ENCODE measurements around the gene NOLC1.

Gene NOLC1

GRCh38 chr10:102115775-102116174 lies 36.4 kb upstream of the NOLC1 start:
- Histone ChIP-seq H3K4me2 (ENCODE audit: low read length) (peak overlapping the region; percentile 99), H4K20me1 (ENCODE audit: control insufficient read depth, insufficient read depth, low read depth, low read length) (peaks cover 25% of the 10 kb centered on the region), H3K4me3 (ENCODE audit: low read length) (peak overlapping the region; percentile 97), H3K27ac (ENCODE audit: low read depth, low read length) (peak overlapping the region; percentile 86), H3F3A (ENCODE audit: control insufficient read depth, insufficient read depth) (peaks cover 38% of the 10 kb centered on the region), H3K9me2 (replicated peaks; ENCODE audit: control insufficient read depth, low read length) (no peaks in the 10 kb centered on the region), H3K4me1 (ENCODE audit: control insufficient read depth, low read length) (peaks cover 64% of the 10 kb centered on the region), H3K9me3 (ENCODE audit: control insufficient read depth, insufficient read depth, low read length) (no peaks in the 10 kb centered on the region), H3K79me2 (ENCODE audit: control insufficient read depth, low read length) (peaks cover 92% of the 10 kb centered on the region), H3K27me3 (ENCODE audit: control insufficient read depth, low read length) (no peaks in the 10 kb centered on the region), H3K36me3 (ENCODE audit: control insufficient read depth, low read length) (peaks cover 18% of the 10 kb centered on the region)
- TF ChIP-seq, protein P1, sequence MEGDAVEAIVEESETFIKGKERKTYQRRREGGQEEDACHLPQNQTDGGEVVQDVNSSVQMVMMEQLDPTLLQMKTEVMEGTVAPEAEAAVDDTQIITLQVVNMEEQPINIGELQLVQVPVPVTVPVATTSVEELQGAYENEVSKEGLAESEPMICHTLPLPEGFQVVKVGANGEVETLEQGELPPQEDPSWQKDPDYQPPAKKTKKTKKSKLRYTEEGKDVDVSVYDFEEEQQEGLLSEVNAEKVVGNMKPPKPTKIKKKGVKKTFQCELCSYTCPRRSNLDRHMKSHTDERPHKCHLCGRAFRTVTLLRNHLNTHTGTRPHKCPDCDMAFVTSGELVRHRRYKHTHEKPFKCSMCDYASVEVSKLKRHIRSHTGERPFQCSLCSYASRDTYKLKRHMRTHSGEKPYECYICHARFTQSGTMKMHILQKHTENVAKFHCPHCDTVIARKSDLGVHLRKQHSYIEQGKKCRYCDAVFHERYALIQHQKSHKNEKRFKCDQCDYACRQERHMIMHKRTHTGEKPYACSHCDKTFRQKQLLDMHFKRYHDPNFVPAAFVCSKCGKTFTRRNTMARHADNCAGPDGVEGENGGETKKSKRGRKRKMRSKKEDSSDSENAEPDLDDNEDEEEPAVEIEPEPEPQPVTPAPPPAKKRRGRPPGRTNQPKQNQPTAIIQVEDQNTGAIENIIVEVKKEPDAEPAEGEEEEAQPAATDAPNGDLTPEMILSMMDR (IDR thresholded peaks at IDR 0.05; ENCODE audit: low read depth, low read length, poor library complexity, severe bottlenecking), result no peak
- TF ChIP-seq EZH2phosphoT487 (IDR thresholded peaks at IDR 0.05; ENCODE audit: borderline replicate concordance, low read length), result no peak

DNA sequence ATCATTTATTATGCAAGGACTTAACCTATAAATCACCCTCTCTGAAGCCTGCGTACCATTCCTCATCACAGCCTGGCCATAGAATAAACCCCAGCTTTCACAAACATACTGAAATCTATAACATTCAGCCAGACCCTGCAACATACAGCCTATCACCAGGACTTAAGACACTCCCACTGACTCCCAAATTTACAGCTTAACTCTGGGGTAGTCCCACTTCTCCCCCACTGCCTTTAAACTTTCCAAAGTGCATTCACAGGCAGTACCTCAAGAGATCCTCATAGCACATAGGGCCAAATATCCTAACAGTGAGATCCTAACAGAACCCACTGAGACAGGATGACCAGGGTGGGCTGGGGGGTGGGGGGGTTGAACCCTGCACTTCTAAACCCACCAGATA lies 35.5 kb upstream of the NOLC1 start:
- H3F3A ChIP-seq (ENCODE audit: control insufficient read depth, insufficient read depth), result peaks cover 40% of the 10 kb centered on the region
- peak overlapping the region; percentile 86 for H3K27ac ChIP-seq (ENCODE audit: low read depth, low read length)
- no peaks in the 10 kb centered on the region for H3K9me2 ChIP-seq (replicated peaks; ENCODE audit: control insufficient read depth, low read length)
- no peaks in the 10 kb centered on the region for H3K27me3 ChIP-seq (ENCODE audit: control insufficient read depth, low read length)
- no peaks in the 10 kb centered on the region for H3K9me3 ChIP-seq (ENCODE audit: control insufficient read depth, insufficient read depth, low read length)
- peaks cover 91% of the 10 kb centered on the region for H3K79me2 ChIP-seq (ENCODE audit: control insufficient read depth, low read length)
- TF ChIP-seq, protein P1 (IDR thresholded peaks at IDR 0.05; ENCODE audit: low read depth, low read length, poor library complexity, severe bottlenecking), result no peak
- no peak for TF ChIP-seq EZH2phosphoT487 (IDR thresholded peaks at IDR 0.05; ENCODE audit: borderline replicate concordance, low read length)
- H3K36me3 ChIP-seq (ENCODE audit: control insufficient read depth, low read length), result peaks cover 9% of the 10 kb centered on the region
- H3K4me2 ChIP-seq (ENCODE audit: low read length), result peak overlapping the region; percentile 99
- H3K4me3 ChIP-seq (ENCODE audit: low read length), result peak overlapping the region; percentile 97
- peaks cover 73% of the 10 kb centered on the region for H3K4me1 ChIP-seq (ENCODE audit: control insufficient read depth, low read length)
- peaks cover 25% of the 10 kb centered on the region for H4K20me1 ChIP-seq (ENCODE audit: control insufficient read depth, insufficient read depth, low read depth, low read length)

DNA sequence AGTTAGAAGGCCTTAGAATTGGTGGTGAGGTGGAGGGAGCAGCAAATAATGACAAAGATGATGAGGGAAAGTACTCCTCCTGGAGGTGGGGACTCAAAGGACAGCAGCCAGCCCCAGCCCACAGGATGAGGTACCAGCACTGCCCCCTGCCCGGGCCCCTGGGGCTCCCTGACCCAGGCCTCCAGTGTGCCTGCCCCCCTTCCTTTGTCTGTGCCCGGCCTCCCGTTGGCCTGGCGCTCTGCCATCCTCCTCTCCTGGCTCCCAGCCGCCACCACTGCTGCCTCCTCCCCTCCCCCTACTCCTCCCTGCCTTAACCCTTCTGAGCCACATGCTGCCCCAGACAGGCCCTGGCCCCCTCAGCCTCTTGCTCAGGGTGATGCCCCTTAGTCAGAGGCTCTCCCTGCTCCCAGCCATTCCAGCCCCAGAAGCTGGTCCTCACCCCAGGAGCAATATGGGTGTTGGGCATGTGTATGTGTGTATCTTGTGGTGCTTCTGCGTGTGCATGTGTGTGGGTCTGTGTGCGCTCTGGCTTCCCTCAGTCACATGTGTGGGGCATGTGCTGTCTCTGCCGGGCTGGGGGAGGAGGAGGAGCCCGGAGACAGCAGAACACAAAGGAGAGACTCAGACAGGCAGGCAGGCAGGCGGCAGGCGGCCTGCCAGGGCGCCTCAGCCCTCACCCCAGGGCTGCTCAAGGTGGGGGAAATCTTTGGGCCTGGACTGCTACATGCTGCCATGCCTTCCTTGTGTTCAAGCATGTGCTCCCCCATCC lies 34.6 kb upstream of the NOLC1 start:
- H3K4me2 ChIP-seq (ENCODE audit: low read length), result peak overlapping the region; percentile 99
- H3K27ac ChIP-seq (ENCODE audit: low read depth, low read length), result peak overlapping the region; percentile 86
- no peaks in the 10 kb centered on the region for H3K27me3 ChIP-seq (ENCODE audit: control insufficient read depth, low read length)
- H3K9me3 ChIP-seq (ENCODE audit: control insufficient read depth, insufficient read depth, low read length), result no peaks in the 10 kb centered on the region
- peaks cover 3% of the 10 kb centered on the region; the same call in 1 of the 2 replicates for H3K36me3 ChIP-seq (ENCODE audit: control insufficient read depth, low read length)
- H3K79me2 ChIP-seq (ENCODE audit: control insufficient read depth, low read length), result peaks cover 81% of the 10 kb centered on the region
- no peaks in the 10 kb centered on the region for H3K9me2 ChIP-seq (replicated peaks; ENCODE audit: control insufficient read depth, low read length)
- H3K4me3 ChIP-seq (ENCODE audit: low read length), result peak overlapping the region; percentile 97
- peaks cover 42% of the 10 kb centered on the region for H3F3A ChIP-seq (ENCODE audit: control insufficient read depth, insufficient read depth)
- H3K4me1 ChIP-seq (ENCODE audit: control insufficient read depth, low read length), result peaks cover 73% of the 10 kb centered on the region
- no peak for TF ChIP-seq EZH2phosphoT487 (IDR thresholded peaks at IDR 0.05; ENCODE audit: borderline replicate concordance, low read length)
- TF ChIP-seq, protein P1 (IDR thresholded peaks at IDR 0.05; ENCODE audit: low read depth, low read length, poor library complexity, severe bottlenecking), result peak; percentile 43
- peaks cover 16% of the 10 kb centered on the region; the same call in 1 of the 2 replicates for H4K20me1 ChIP-seq (ENCODE audit: control insufficient read depth, insufficient read depth, low read depth, low read length)

All from DOHH2 (cell line).